Transverse colon (tissue), 4 donors: ENCODE data around the gene DHRS1. TPM values are rescaled to one million over a fixed set of nuclear protein-coding genes. Genes with fewer than 3 reads are reported as not detected.

Experiments
- DNase-seq: peaks from one replicate; pipeline ENCODE4 v3.0.0-alpha.2; 2019
- H3K27ac ChIP-seq, 4 donors: fragments of 200-600 bp; sonication (generic); 2 replicates each; pipeline ENCODE4 v1.5.1; 2016 to 2018; ENCODE audit warnings: inconsistent platforms in 4 of 4
- H3K27me3 ChIP-seq: fragments of 200-600 bp; sonication (generic); 2 replicates; pipeline ENCODE4 v1.5.1; 2017; ENCODE audit warnings: inconsistent platforms
- H3K36me3 ChIP-seq, 4 donors: fragments of 200-600 bp; sonication (generic); 2 replicates each; pipeline ENCODE4 v1.5.1; 2017 to 2019; ENCODE audit warnings: inconsistent platforms in 4 of 4
- H3K4me1 ChIP-seq, 4 donors: fragments of 200-600 bp; sonication (generic); 2 replicates each; pipeline ENCODE4 v1.5.1; 2017 to 2020; ENCODE audit warnings: inconsistent platforms in 4 of 4
- H3K4me3 ChIP-seq, 4 donors: fragments of 200-600 bp; sonication (generic); 1 replicate in 1 of 4; 2 replicates in 3 of 4; pipeline versions ENCODE4 v1.5.1 to v1.6.1; 2017 to 2019; ENCODE audit warnings: inconsistent platforms in 4 of 4
- H3K9me3 ChIP-seq, 2 donors: fragments of 200-600 bp; sonication (generic); 2 replicates each; pipeline ENCODE4 v1.5.1; 2017 to 2019; ENCODE audit warnings: inconsistent platforms in 2 of 2
- EP300 ChIP-seq: sonication (generic); formaldehyde crosslinking; IDR thresholded peaks from one replicate; pipeline ENCODE4 v1.6.1; 2017; ENCODE audit warnings: antibody characterized with exemption, low read depth
- POLR2A ChIP-seq: fragments of 450-650 bp; IDR thresholded peaks from one replicate; pipeline ENCODE4 v1.6.1; 2016; ENCODE audit warnings: antibody characterized with exemption, mild to moderate bottlenecking, moderate library complexity
- POLR2AphosphoS5 ChIP-seq, 3 donors: sonication (generic); formaldehyde crosslinking; IDR thresholded peaks; one replicate each; pipeline ENCODE4 v1.6.1; 2016; ENCODE audit warnings: antibody characterized with exemption in 3 of 3
- WGBS, 2 donors: methylation state at CpG; one replicate each; pipeline ENCODE4 v1.1.5; 2018; ENCODE audit warnings: low coverage in 1 of 2; 5-methylcytosine and 5-hydroxymethylcytosine counted together
- in situ Hi-C, 4 donors: fragments of 200-750 bp; cut with MboI; loops; one replicate each; pipeline versions ENCODE4 v1.15.0 to v1.15.1; 2017; ENCODE audit warnings: low sequenced_read_pairs in 3 of 4, low pct_ligation_motif_present in 1 of 4, low pct_unique_long_range_greater_than_20kb in 1 of 4
- intact Hi-C: fragments of 100-400 bp; cut with DNase I; formaldehyde crosslinking; loops from one replicate; pipeline ENCODE4 v1.15.1; 2023; ENCODE audit warnings: low total_unique reads
- total RNA-seq, 4 donors: library from RNA; depleted of rRNA; stranded (reverse); fragments of >200 nt; gene quantifications; one replicate each; pipeline ENCODE4 v1.1.0, GENCODE V29; 2016
- TF ChIP-seq, protein P1 (sequence below), 5 experiments: fragments of 200-600 bp in 3 of 5; fragments of 450-650 bp in 2 of 5; sonication (generic) in 3 of 5; IDR thresholded peaks; 1 replicate in 2 of 5; 2 replicates in 3 of 5; pipeline ENCODE4 v1.5.1; 2016 to 2017; ENCODE audit warnings: antibody characterized with exemption in 5 of 5, inconsistent platforms in 3 of 5, mild to moderate bottlenecking in 2 of 5, moderate library complexity in 1 of 5

DHRS1 gene
- total RNA-seq, 4 donors from 2014 or later, result 84.2 to 106 (median 94.6) TPM

GRCh38 chr14:24260026-24260779 is 39.4 kb downstream of the DHRS1 start:
- intact Hi-C loops (no loop called here), in situ Hi-C loops (no loop called here)
- WGBS, 2 donors, result 80 to 86% methylated on average over 1 to 16 of the region's 16 CpGs
- DNase-seq, result no peak
- Histone ChIP-seq H3K27me3 (no peaks in the 10 kb centered on the region), H3K36me3 (no peaks in the 10 kb centered on the region), H3K4me3 (no peak overlapping the region), H3K27ac (no peak overlapping the region), H3K4me1 (no peaks in the 10 kb centered on the region), H3K9me3 (no peaks in the 10 kb centered on the region)
- TF ChIP-seq, protein P1, sequence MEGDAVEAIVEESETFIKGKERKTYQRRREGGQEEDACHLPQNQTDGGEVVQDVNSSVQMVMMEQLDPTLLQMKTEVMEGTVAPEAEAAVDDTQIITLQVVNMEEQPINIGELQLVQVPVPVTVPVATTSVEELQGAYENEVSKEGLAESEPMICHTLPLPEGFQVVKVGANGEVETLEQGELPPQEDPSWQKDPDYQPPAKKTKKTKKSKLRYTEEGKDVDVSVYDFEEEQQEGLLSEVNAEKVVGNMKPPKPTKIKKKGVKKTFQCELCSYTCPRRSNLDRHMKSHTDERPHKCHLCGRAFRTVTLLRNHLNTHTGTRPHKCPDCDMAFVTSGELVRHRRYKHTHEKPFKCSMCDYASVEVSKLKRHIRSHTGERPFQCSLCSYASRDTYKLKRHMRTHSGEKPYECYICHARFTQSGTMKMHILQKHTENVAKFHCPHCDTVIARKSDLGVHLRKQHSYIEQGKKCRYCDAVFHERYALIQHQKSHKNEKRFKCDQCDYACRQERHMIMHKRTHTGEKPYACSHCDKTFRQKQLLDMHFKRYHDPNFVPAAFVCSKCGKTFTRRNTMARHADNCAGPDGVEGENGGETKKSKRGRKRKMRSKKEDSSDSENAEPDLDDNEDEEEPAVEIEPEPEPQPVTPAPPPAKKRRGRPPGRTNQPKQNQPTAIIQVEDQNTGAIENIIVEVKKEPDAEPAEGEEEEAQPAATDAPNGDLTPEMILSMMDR (IDR thresholded peaks at IDR 0.05), result no peak
- TF ChIP-seq POLR2AphosphoS5 (IDR thresholded peaks at IDR 0.05) (no peak), POLR2A (no peak), EP300 (no peak)

DNA sequence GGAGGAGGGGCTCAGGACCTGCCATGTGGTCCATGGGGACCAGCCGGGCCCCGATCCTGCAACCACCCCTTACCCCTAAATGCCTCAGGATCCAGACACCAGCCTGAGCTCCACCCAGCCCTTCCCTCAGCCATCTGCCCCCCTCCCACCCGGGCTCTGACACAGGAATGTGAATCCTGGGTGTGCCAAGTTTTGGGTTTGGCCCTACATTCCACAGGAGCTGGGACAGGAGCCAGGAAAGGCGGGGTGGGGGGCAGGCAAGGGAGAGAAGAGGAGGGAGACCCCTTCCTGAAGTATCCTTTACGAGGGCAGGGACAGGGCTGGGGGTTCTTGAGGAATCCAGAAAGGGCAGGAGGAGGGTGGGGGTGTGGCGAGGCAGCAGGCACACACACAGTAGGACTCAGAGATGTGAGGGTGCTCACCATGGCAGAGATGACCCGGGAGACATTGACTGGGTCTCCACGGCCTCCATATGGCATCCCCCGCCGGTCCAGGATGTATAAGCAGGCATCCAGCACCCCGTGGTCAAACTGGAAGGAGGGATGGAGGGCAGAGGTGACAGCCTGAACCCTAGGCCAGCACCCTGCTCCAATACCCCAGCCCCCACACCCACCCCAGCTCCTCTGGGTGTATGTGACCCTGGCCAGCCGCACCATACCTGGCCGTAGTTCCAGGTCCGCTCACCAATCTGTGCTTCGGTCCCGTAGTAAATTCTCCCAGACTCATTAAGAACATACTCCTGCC is 40.1 kb downstream of the DHRS1 start:
- DNase-seq, result no peak
- no peak for TF ChIP-seq POLR2AphosphoS5 (IDR thresholded peaks at IDR 0.05)
- TF ChIP-seq, protein P1 (IDR thresholded peaks at IDR 0.05), result no peak
- no peak for TF ChIP-seq EP300
- no peak for TF ChIP-seq POLR2A
- intact Hi-C loops, result no loop called here
- no peaks in the 10 kb centered on the region for H3K36me3 ChIP-seq
- no peaks in the 10 kb centered on the region for H3K4me1 ChIP-seq
- no peak overlapping the region for H3K4me3 ChIP-seq
- H3K27me3 ChIP-seq, result no peaks in the 10 kb centered on the region
- H3K9me3 ChIP-seq, result no peaks in the 10 kb centered on the region
- WGBS, 2 donors, result 83 to 85% methylated on average over 4 to 12 of the region's 16 CpGs
- H3K27ac ChIP-seq, result no peak overlapping the region
- in situ Hi-C loops, result no loop called here

DNA sequence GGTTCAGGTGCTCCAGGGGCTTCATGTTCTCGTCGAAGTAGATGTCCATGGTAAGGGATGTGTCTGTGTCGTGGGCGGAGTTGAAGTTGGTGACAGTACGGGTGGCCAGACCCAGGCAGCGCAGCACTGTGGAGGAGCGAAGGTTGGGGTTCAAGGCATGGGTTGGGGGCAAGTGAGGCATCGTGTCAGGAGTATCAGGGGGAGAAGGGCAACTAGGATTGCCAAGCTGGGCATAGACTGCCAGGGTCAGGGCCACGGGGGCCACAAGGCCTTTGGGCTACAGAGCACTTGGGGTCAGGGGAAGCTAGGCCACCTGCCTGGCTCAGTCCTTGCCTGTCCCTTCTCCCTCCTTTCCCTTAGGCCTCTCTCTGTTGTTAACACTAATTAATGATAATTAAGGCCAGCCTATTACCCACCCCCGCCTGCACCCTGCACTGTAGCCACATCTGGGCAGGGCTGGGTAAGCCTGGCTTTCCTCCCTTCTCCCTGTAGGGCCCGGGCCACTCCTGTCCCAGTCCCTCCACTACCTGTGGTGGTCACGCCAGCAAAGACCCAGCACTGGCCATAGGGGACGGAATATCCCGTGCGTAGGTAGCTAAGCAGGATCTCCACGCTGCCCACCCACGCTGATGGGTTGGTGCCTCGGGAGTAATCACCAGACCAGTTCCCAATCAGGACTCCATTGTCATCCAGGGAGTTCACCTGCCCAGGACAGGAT is 40.9 kb downstream of the DHRS1 start:
- Histone ChIP-seq H3K4me1 (no peaks in the 10 kb centered on the region), H3K4me3 (no peak overlapping the region), H3K27me3 (no peaks in the 10 kb centered on the region), H3K9me3 (no peaks in the 10 kb centered on the region), H3K36me3 (no peaks in the 10 kb centered on the region), H3K27ac (no peak overlapping the region)
- no peak for DNase-seq
- no peak for TF ChIP-seq POLR2AphosphoS5 (IDR thresholded peaks at IDR 0.05)
- TF ChIP-seq EP300, result no peak
- no peak for TF ChIP-seq POLR2A
- TF ChIP-seq, protein P1 (IDR thresholded peaks at IDR 0.05), result no peak
- intact Hi-C loops (no loop called here), in situ Hi-C loops (no loop called here)
- 91 to 100% methylated on average over 2 to 17 of the region's 18 CpGs for WGBS, 2 donors

DNA sequence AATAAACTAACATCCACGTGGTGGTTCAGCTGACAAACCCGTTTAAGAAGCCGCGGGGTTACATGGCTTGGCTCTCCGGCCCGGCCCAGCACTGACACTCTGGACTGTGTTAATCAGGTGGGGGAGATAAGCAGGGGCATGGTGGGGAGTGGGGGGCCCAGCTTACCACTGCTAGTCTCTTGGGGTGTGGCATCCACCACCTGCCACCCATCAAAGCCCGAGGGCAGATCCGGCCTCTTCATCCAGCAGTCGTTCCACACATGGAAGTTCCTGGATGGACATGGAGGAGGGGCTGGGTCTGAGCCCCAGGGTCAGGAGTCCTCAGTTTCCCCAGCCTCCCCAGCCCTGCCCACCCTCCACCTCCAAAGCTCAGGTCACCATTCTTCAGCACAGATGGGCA is 41.5 kb downstream of the DHRS1 start:
- intact Hi-C loops (no loop called here), in situ Hi-C loops (no loop called here)
- no peaks in the 10 kb centered on the region for H3K36me3 ChIP-seq
- H3K4me3 ChIP-seq, result no peak overlapping the region
- no peak for TF ChIP-seq EP300
- no peak for TF ChIP-seq POLR2AphosphoS5 (IDR thresholded peaks at IDR 0.05)
- TF ChIP-seq POLR2A, result no peak
- TF ChIP-seq, protein P1 (IDR thresholded peaks at IDR 0.05), result no peak
- H3K4me1 ChIP-seq, result no peaks in the 10 kb centered on the region
- H3K9me3 ChIP-seq, result no peaks in the 10 kb centered on the region
- no peak for DNase-seq
- H3K27ac ChIP-seq, result no peak overlapping the region
- WGBS, 2 donors, result 85 to 91% methylated on average over 6 to 9 of the region's 9 CpGs
- H3K27me3 ChIP-seq, result no peaks in the 10 kb centered on the region
